ENCODE results near the gene FEZ2.

The FEZ2 gene

DNA sequence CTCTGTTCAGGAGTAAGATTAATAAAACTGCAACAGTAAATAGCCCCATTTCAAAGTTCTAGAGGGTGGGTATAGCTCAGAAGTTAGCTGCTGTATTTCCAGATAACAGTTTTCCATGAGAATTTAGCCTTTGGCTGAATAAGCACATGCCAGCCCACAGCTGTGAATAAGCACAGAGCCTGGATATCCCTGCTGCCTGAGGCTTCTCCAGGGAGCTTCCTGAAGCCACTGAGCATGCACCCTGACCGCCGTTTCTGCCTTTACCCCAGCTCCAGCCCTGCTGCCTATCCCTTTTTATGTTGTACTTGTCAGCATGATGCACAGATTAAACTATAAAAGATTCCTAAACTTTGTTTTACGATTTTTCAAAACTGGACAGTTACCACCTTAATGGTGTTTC is 85.3 kb downstream of the FEZ2 start:
- H3K36me3 ChIP-seq (ENCODE audit: control insufficient read depth in 1 of 2, insufficient read depth in 2 of 2, low read length in 2 of 2): peaks cover 20 to 37% of the 10 kb centered on the region in 2 experiments
- no peak overlapping the region for H2BK12ac ChIP-seq (ENCODE audit: low read length)
- peak; percentile 42 to 46 for DNase-seq
- peaks cover 2% of the 10 kb centered on the region for H3K79me1 ChIP-seq (ENCODE audit: low read length)
- H3K79me2 ChIP-seq (ENCODE audit: control insufficient read depth, insufficient read depth, low read length, poor library complexity): no peaks in the 10 kb centered on the region
- no peak overlapping the region for H2AK5ac ChIP-seq (ENCODE audit: low read length)
- H3K9ac ChIP-seq (ENCODE audit: low read length): no peak overlapping the region
- peaks cover 2 to 3% of the 10 kb centered on the region in 2 experiments for H3K4me1 ChIP-seq (ENCODE audit: control insufficient read depth in 1 of 2, insufficient read depth in 2 of 2, low read length in 2 of 2)
- no peak overlapping the region for H2BK5ac ChIP-seq (ENCODE audit: low read depth, low read length, poor library complexity)
- H3K18ac ChIP-seq (ENCODE audit: low read length): no peak overlapping the region
- no peak overlapping the region for H2BK120ac ChIP-seq (ENCODE audit: insufficient read depth, low read length, poor library complexity)
- no peak overlapping the region for H2AFZ ChIP-seq (ENCODE audit: insufficient read depth, low read length, poor library complexity)
- no peak overlapping the region for H3K4me3 ChIP-seq (ENCODE audit: low read depth, low read length)
- no peak overlapping the region for H4K12ac ChIP-seq (ENCODE audit: low read depth, low read length)
- no peak overlapping the region for H3K4ac ChIP-seq (ENCODE audit: low read depth, low read length)
- H3K4me2 ChIP-seq (ENCODE audit: low read length): no peak overlapping the region
- no peak overlapping the region for H4K91ac ChIP-seq (ENCODE audit: low read depth, low read length)
- H4K8ac ChIP-seq (ENCODE audit: low read depth, low read length): no peak overlapping the region
- no peak overlapping the region for H3K23ac ChIP-seq (ENCODE audit: low read length)
- no CpG with 5 or more reads among the region's 3 CpGs for WGBS (ENCODE audit: extremely low coverage, insufficient coverage, insufficient read length)
- no peak overlapping the region for H3K14ac ChIP-seq (ENCODE audit: low read length)
- peaks cover 1% of the 10 kb centered on the region for H3K9me3 ChIP-seq (ENCODE audit: insufficient read depth, low read depth, low read length)
- H3K27me3 ChIP-seq (ENCODE audit: insufficient read depth, low read length): no peaks in the 10 kb centered on the region
- H3K27ac ChIP-seq (ENCODE audit: low read depth, low read length): no peak overlapping the region

DNA sequence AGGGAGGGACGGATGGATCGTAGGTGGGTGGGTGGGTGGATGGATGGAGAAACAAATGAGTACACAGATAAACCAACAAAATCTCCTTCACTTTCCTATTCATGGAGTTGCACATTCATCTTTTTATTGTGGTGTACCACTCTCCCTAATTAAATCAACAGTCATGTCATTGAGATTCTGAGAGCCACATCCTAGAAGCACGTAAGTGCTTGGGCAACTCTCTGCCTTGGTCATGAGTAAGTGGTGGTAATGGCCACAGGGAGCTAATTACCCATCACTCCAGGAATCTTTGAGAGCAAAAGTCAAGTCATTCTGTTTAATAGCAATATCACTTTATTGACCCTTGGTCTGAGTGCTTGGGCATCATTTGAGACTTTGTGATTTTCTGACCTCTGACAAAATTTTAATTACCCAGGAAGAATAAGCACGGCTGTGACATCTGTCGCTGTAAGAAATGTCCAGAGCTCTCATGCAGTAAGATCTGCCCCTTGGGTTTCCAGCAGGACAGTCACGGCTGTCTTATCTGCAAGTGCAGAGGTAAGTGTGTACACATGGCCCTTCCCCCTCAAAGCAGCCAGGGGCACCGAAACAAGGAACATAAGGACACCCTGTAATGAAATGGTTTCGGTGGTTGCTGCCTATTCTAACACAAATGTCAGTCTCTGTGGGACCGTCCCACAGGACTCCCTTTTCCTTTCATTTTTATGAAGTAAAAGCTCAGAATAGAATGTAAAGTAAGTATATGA is 85.9 kb downstream of the FEZ2 start:
- peaks cover 2% of the 10 kb centered on the region for H3K79me1 ChIP-seq (ENCODE audit: low read length)
- H3K4ac ChIP-seq (ENCODE audit: low read depth, low read length): no peak overlapping the region
- peaks cover 2 to 3% of the 10 kb centered on the region in 2 experiments for H3K4me1 ChIP-seq (ENCODE audit: control insufficient read depth in 1 of 2, insufficient read depth in 2 of 2, low read length in 2 of 2)
- H3K79me2 ChIP-seq (ENCODE audit: control insufficient read depth, insufficient read depth, low read length, poor library complexity): no peaks in the 10 kb centered on the region
- H3K4me2 ChIP-seq (ENCODE audit: low read length): no peak overlapping the region
- H3K9ac ChIP-seq (ENCODE audit: low read length): no peak overlapping the region
- no peak overlapping the region for H2BK120ac ChIP-seq (ENCODE audit: insufficient read depth, low read length, poor library complexity)
- H3K18ac ChIP-seq (ENCODE audit: low read length): no peak overlapping the region
- no peak overlapping the region for H3K4me3 ChIP-seq (ENCODE audit: low read depth, low read length)
- no peak overlapping the region for H3K23ac ChIP-seq (ENCODE audit: low read length)
- no peak overlapping the region for H3K27ac ChIP-seq (ENCODE audit: low read depth, low read length)
- DNase-seq: no peak
- no peak overlapping the region for H4K12ac ChIP-seq (ENCODE audit: low read depth, low read length)
- WGBS (ENCODE audit: extremely low coverage, insufficient coverage, insufficient read length): no CpG with 5 or more reads among the region's 9 CpGs
- no peak overlapping the region for H2AFZ ChIP-seq (ENCODE audit: insufficient read depth, low read length, poor library complexity)
- H2BK12ac ChIP-seq (ENCODE audit: low read length): peak overlapping the region; percentile 30
- H3K36me3 ChIP-seq (ENCODE audit: control insufficient read depth in 1 of 2, insufficient read depth in 2 of 2, low read length in 2 of 2): peaks cover 16 to 32% of the 10 kb centered on the region in 2 experiments
- no peak overlapping the region for H4K91ac ChIP-seq (ENCODE audit: low read depth, low read length)
- no peaks in the 10 kb centered on the region for H3K9me3 ChIP-seq (ENCODE audit: insufficient read depth, low read depth, low read length)
- H4K8ac ChIP-seq (ENCODE audit: low read depth, low read length): no peak overlapping the region
- no peak overlapping the region for H2BK5ac ChIP-seq (ENCODE audit: low read depth, low read length, poor library complexity)
- H3K27me3 ChIP-seq (ENCODE audit: insufficient read depth, low read length): no peaks in the 10 kb centered on the region
- H3K14ac ChIP-seq (ENCODE audit: low read length): no peak overlapping the region
- no peak overlapping the region for H2AK5ac ChIP-seq (ENCODE audit: low read length)

DNA sequence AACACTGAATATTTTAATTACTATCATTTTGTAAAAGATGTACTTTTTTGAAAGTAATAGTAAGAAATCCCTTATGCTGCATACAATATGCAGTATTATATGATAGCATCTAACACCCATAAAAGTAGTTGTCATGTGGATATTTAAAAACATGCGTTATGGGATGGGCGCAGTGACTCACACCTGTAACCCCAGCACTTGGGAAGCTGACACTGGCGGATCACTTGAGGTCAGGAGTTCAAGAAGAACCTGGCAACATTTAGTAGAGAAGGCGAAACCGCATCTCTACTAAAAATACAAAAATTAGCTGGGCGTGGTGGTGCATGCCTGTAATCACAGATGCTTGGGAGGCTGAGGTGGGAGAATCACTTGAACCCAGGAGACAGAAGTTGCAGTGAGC is 88.9 kb downstream of the FEZ2 start:
- H2AK5ac ChIP-seq (ENCODE audit: low read length): no peak overlapping the region
- H3K27me3 ChIP-seq (ENCODE audit: insufficient read depth, low read length): no peaks in the 10 kb centered on the region
- H3K14ac ChIP-seq (ENCODE audit: low read length): no peak overlapping the region
- no peak overlapping the region for H3K23ac ChIP-seq (ENCODE audit: low read length)
- no peak overlapping the region for H3K4me2 ChIP-seq (ENCODE audit: low read length)
- H2BK120ac ChIP-seq (ENCODE audit: insufficient read depth, low read length, poor library complexity): no peak overlapping the region
- H3K4me3 ChIP-seq (ENCODE audit: low read depth, low read length): no peak overlapping the region
- no peak overlapping the region for H2BK12ac ChIP-seq (ENCODE audit: low read length)
- no CpG with 5 or more reads among the region's 6 CpGs for WGBS (ENCODE audit: extremely low coverage, insufficient coverage, insufficient read length)
- H4K8ac ChIP-seq (ENCODE audit: low read depth, low read length): no peak overlapping the region
- no peak overlapping the region for H2AFZ ChIP-seq (ENCODE audit: insufficient read depth, low read length, poor library complexity)
- H4K12ac ChIP-seq (ENCODE audit: low read depth, low read length): no peak overlapping the region
- no peak overlapping the region for H2BK5ac ChIP-seq (ENCODE audit: low read depth, low read length, poor library complexity)
- H3K36me3 ChIP-seq (ENCODE audit: control insufficient read depth in 1 of 2, insufficient read depth in 2 of 2, low read length in 2 of 2): peaks cover 13 to 27% of the 10 kb centered on the region in 2 experiments
- DNase-seq: no peak
- no peak overlapping the region for H4K91ac ChIP-seq (ENCODE audit: low read depth, low read length)
- H3K79me2 ChIP-seq (ENCODE audit: control insufficient read depth, insufficient read depth, low read length, poor library complexity): no peaks in the 10 kb centered on the region
- peaks cover 2% of the 10 kb centered on the region for H3K79me1 ChIP-seq (ENCODE audit: low read length)
- peaks cover 0 to 2% of the 10 kb centered on the region in 2 experiments for H3K4me1 ChIP-seq (ENCODE audit: control insufficient read depth in 1 of 2, insufficient read depth in 2 of 2, low read length in 2 of 2)
- H3K27ac ChIP-seq (ENCODE audit: low read depth, low read length): no peak overlapping the region
- H3K9ac ChIP-seq (ENCODE audit: low read length): no peak overlapping the region
- H3K9me3 ChIP-seq (ENCODE audit: insufficient read depth, low read depth, low read length): no peaks in the 10 kb centered on the region
- H3K18ac ChIP-seq (ENCODE audit: low read length): no peak overlapping the region
- H3K4ac ChIP-seq (ENCODE audit: low read depth, low read length): no peak overlapping the region

DNA sequence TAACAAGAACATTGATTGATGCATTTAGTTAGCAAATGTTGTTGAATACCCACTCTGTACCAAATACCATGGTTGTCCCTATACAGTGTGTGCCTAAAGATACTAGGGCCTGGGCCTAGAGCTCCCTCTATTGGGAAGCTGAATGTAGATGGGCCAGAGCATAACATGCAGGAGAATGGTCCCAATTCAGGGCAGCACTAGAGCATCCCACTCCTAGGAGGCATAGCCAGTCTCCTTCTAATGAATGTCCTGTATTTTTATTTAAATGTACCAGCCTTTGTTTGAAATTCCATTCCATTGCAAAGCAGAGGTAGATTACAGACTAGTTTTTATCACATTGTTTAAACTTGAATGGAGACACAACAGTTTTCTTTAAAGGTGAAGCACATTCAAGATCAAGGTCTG is 90.6 kb downstream of the FEZ2 start:
- Histone ChIP-seq H2BK5ac (ENCODE audit: low read depth, low read length, poor library complexity) (no peak overlapping the region), H3K27ac (ENCODE audit: low read depth, low read length) (no peak overlapping the region), H3K18ac (ENCODE audit: low read length) (no peak overlapping the region), H2AFZ (ENCODE audit: insufficient read depth, low read length, poor library complexity) (no peak overlapping the region), H3K27me3 (ENCODE audit: insufficient read depth, low read length) (no peaks in the 10 kb centered on the region), H3K4me1 (ENCODE audit: control insufficient read depth in 1 of 2, insufficient read depth in 2 of 2, low read length in 2 of 2) (peaks cover 0 to 2% of the 10 kb centered on the region in 2 experiments), H4K12ac (ENCODE audit: low read depth, low read length) (no peak overlapping the region), H4K8ac (ENCODE audit: low read depth, low read length) (no peak overlapping the region), H3K4me2 (ENCODE audit: low read length) (no peak overlapping the region), H2BK12ac (ENCODE audit: low read length) (no peak overlapping the region), H4K91ac (ENCODE audit: low read depth, low read length) (no peak overlapping the region), H3K14ac (ENCODE audit: low read length) (no peak overlapping the region), H3K4me3 (ENCODE audit: low read depth, low read length) (no peak overlapping the region), H3K9me3 (ENCODE audit: insufficient read depth, low read depth, low read length) (no peaks in the 10 kb centered on the region), H3K36me3 (ENCODE audit: control insufficient read depth in 1 of 2, insufficient read depth in 2 of 2, low read length in 2 of 2) (peaks cover 6 to 19% of the 10 kb centered on the region in 2 experiments), H2BK120ac (ENCODE audit: insufficient read depth, low read length, poor library complexity) (no peak overlapping the region), H3K4ac (ENCODE audit: low read depth, low read length) (no peak overlapping the region), H3K79me1 (ENCODE audit: low read length) (peaks cover 3% of the 10 kb centered on the region), H3K9ac (ENCODE audit: low read length) (no peak overlapping the region), H3K79me2 (ENCODE audit: control insufficient read depth, insufficient read depth, low read length, poor library complexity) (peaks cover 2% of the 10 kb centered on the region), H3K23ac (ENCODE audit: low read length) (no peak overlapping the region), H2AK5ac (ENCODE audit: low read length) (no peak overlapping the region)
- peak; percentile 30 to 66 for DNase-seq
